Naive thymus-derived CD8-positive, alpha-beta T cell (primary cell): ENCODE data around the gene AJAP1. TPM values are rescaled to one million over a fixed set of nuclear protein-coding genes. Genes with fewer than 3 reads are reported as not detected.

Source experiments
- ATAC-seq, 2 donors: fragments of 150-1000 bp; cut with Tn5 transposase in 1 of 2; sonication (Bioruptor Pico), chemical (Tn5 transposase) in 1 of 2; 1 replicate in 1 of 2; 2 replicates in 1 of 2; pipeline ENCODE4 v1.10.0; 2021; ENCODE audit warnings: mild to moderate bottlenecking in 2 of 2, moderate library complexity in 2 of 2
- POLR2A ChIA-PET: fragments of 350-600 bp; sonication (Branson Sonifier 250); formaldehyde crosslinking; loops from one replicate; lab custom pipeline; 2021; ENCODE audit warnings: antibody characterized with exemption; lab: Charles Lee
- DNase-seq, 10 donors: peaks; one replicate each; pipeline versions ENCODE4 v3.0.0 to v3.0.0-alpha.2; 2020 to 2022
- H3K27ac Mint-ChIP-seq, 10 donors: one replicate each; pipeline ENCODE4 v1.8.0; 2020 to 2022; ENCODE audit warnings: mild to moderate bottlenecking in 10 of 10, mixed read lengths in 10 of 10, moderate library complexity in 4 of 10, inconsistent platforms in 1 of 10
- H3K27me3 Mint-ChIP-seq, 5 donors: one replicate each; pipeline ENCODE4 v1.8.0; 2021 to 2022; ENCODE audit warnings: mixed read lengths in 5 of 5
- H3K36me3 Mint-ChIP-seq, 3 donors: one replicate each; pipeline ENCODE4 v1.8.0; 2020 to 2022; ENCODE audit warnings: mixed read lengths in 3 of 3, mild to moderate bottlenecking in 2 of 3, inconsistent platforms in 1 of 3
- H3K4me1 Mint-ChIP-seq, 4 donors: one replicate each; pipeline ENCODE4 v1.8.0; 2021 to 2022; ENCODE audit warnings: mixed read lengths in 4 of 4
- H3K4me3 Mint-ChIP-seq, 10 donors: one replicate each; pipeline ENCODE4 v1.8.0; 2020 to 2022; ENCODE audit warnings: mild to moderate bottlenecking in 10 of 10, mixed read lengths in 10 of 10, moderate library complexity in 6 of 10, inconsistent platforms in 1 of 10
- H3K9me3 Mint-ChIP-seq, 9 donors: one replicate each; pipeline ENCODE4 v1.8.0; 2020 to 2022; ENCODE audit warnings: mixed read lengths in 9 of 9, mild to moderate bottlenecking in 3 of 9, inconsistent platforms in 1 of 9, moderate library complexity in 1 of 9
- polyA plus RNA-seq, 3 donors: library from polyadenylated mRNA; unstranded; fragments of 300-500 nt; fragmentation: Illumina TruSeq; gene quantifications; one replicate each; pipeline ENCODE4 v1.2.3, GENCODE V29; 2021
- total RNA-seq, 8 experiments: library from RNA in 2 of 8; stranded (reverse) in 2 of 8; gene quantifications; one replicate each; pipeline ENCODE4 v1.2.3 and lab custom pipeline; 2021 to 2026

The AJAP1 gene
- total and polyA plus RNA-seq, 5 experiments from 2014 or later: 0.01 to 0.21 (median 0.11) TPM; not detected in 2

DNA sequence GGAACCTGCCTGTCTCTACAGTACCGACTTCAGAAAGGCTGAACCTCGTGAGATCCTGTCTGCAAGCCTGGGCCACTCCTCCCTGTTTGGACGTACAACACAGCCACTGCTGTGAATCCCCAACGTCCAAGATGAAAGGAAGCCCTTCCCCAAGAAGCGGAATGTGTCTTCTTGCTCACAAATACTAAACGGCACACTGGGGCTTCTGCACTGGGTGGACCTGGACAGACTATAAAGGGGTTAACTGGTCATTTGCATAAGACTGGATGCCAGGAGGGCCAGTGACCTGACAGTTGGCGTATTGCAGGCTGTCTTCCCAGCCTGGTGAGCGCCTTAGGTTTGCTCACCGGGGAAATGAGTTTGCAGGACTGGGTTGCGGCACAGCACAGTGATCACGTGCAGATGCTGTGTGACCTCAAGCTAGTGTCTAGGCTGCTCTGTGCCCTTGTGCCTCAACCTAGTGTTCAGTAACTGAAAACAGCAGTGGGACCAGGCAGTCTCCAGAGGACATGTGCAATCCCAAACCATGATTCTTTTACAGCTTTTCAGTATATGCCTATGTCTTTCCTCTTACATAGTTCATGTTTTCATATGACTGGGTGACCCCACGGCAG lies 19.5 kb upstream of the AJAP1 start:
- H3K9me3 Mint-ChIP-seq: no peaks in the 10 kb centered on the region
- no peak for ATAC-seq
- no peak overlapping the region for H3K27ac Mint-ChIP-seq
- H3K36me3 Mint-ChIP-seq: no peaks in the 10 kb centered on the region
- POLR2A ChIA-PET: no interaction called here
- H3K4me3 Mint-ChIP-seq: no peak overlapping the region
- DNase-seq: peak in 1 of 10 donors; percentile 2
- peaks cover 2 to 35% (median 22%) of the 10 kb centered on the region in 5 donors for H3K27me3 Mint-ChIP-seq
- H3K4me1 Mint-ChIP-seq: peaks cover 0 to 2% (median 0%) of the 10 kb centered on the region in 4 donors

DNA sequence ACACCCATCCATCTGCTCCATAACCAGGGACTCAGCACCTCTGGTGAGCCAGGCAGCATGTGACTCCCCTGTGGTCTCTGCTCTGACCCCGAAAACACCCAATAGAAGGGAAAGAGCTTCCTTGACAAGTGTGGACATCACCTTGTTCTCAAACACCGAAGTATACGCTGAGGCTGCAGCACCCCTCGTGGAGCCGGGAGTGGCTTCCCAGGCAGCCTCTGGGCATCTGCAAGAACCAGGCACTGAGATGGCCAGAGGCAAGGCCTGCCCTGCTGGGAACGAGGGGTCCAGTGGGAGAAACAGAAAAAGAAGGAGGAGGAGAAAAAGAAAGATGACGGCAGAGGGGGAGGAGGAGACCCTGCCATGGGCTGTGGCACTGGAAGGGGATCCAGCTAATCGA lies 18.2 kb upstream of the AJAP1 start:
- H3K27me3 Mint-ChIP-seq: peaks cover 3 to 44% (median 21%) of the 10 kb centered on the region in 5 donors
- ATAC-seq (no peak), DNase-seq (peak in 1 of 10 donors; percentile 53)
- H3K36me3 Mint-ChIP-seq: no peaks in the 10 kb centered on the region
- H3K4me3 Mint-ChIP-seq: no peak overlapping the region
- H3K4me1 Mint-ChIP-seq: peaks cover 0 to 2% (median 0%) of the 10 kb centered on the region in 4 donors
- POLR2A ChIA-PET: no interaction called here
- peak overlapping the region in 2 of 10 donors; percentile 48 to 75 for H3K27ac Mint-ChIP-seq
- no peaks in the 10 kb centered on the region for H3K9me3 Mint-ChIP-seq

DNA sequence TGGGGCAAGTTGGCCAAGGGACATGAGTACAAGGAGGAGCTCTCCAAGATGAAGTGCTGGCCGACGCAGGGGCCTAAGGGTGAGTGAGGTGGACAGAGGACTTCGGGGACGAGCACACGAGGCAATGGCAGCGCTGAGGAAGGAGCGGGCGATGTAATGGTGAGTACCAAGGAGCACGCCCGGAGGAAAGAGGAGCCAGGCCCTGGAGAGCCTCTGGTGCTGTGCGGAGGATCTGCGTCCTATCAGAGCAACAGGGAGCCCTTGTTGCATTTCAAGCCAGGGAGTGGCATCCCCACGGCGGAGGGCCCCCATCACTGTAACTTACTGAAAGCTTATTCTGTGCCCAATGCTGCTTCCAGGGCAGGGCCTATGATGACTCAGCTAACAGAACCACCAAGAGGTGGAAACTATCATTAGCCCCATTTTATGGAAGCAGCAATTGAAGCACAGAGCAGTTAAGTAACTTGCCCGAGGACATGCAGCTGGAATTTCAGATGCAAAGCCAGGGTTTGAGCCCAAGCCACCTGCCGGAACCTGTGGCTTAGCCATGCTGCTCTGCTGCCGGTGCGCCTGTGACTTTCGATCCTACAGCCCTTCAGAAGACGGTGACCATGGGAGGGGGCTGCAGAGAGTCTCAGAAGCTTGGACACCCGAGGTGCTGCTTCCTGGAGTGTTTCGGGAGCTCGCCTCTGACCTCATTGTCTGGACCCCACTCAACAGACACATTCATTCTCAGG lies 17.6 kb upstream of the AJAP1 start:
- POLR2A ChIA-PET: no interaction called here
- Mint-ChIP-seq H3K27me3 (peaks cover 3 to 44% (median 17%) of the 10 kb centered on the region in 5 donors), H3K9me3 (no peaks in the 10 kb centered on the region), H3K4me3 (no peak overlapping the region), H3K36me3 (no peaks in the 10 kb centered on the region), H3K27ac (peak overlapping the region in 1 of 10 donors; percentile 75), H3K4me1 (peaks cover 0 to 2% (median 0%) of the 10 kb centered on the region in 4 donors)
- DNase-seq (peak in 1 of 10 donors; percentile 46), ATAC-seq (no peak)

DNA sequence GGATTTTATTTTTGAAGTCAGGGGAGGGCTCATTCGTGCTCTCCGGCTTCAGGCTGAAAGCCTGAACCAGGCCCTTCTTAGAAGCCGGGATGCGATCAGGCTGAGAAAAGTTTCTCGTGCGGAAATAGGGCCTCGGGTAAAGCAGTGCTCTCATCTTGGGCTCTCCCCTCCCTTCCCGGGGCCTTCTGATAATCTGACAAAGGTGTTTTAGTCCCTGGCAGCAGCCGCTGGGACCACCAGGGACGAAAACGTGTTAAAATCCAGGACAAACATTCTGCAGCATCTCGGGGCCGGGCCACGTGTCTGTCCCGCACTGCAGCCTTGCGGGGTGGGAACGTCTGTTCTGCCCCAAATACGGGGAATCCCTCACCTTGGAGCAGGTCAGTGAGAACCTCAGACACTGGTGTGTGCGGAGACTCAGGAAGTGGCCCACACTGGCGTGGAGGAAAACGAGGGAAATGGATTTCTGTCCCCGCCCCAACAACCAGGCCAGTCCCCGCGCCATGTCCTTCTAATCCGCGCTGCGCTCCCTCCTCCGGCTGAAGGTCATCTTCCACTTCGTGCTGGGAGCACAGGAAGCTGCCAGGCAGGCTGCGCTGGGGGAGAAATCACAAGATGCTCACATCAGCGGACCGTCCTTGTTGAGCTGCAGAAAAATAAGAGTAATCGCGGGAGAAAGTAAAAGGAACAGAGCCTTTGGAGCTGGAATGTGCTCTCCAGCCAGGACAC lies 16.6 kb upstream of the AJAP1 start:
- no peaks in the 10 kb centered on the region for H3K9me3 Mint-ChIP-seq
- no peak overlapping the region for H3K27ac Mint-ChIP-seq
- no peaks in the 10 kb centered on the region for H3K36me3 Mint-ChIP-seq
- H3K4me3 Mint-ChIP-seq: no peak overlapping the region
- H3K27me3 Mint-ChIP-seq: peaks cover 3 to 53% (median 13%) of the 10 kb centered on the region in 5 donors
- no peaks in the 10 kb centered on the region for H3K4me1 Mint-ChIP-seq
- DNase-seq (peak in 1 of 10 donors; percentile 57), ATAC-seq (no peak)
- POLR2A ChIA-PET: no interaction called here

DNA sequence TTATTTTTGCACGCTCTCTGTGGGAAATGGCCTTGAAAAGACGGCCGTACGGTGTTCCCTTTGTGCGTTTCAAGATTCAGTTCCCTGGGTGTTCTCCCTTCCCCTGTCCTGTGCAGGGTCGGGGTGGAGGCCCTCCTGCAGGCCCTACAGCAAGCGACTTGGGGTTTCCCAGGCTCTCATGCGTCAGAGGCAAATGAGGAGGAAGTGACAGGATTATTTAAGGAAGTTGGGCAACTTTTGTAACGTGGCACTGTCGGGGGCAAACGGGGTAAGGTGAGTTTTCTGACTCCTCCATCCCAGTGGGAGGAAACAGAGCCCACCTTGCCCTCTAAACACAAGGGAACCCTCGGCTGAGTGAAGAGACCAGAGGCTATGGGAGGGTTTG lies 16.1 kb upstream of the AJAP1 start:
- H3K9me3 Mint-ChIP-seq: no peaks in the 10 kb centered on the region
- no peaks in the 10 kb centered on the region for H3K36me3 Mint-ChIP-seq
- DNase-seq (peak in 1 of 10 donors; percentile 43), ATAC-seq (no peak)
- POLR2A ChIA-PET: no interaction called here
- H3K27me3 Mint-ChIP-seq: peaks cover 4 to 58% (median 18%) of the 10 kb centered on the region in 5 donors
- H3K4me3 Mint-ChIP-seq: no peak overlapping the region
- peak overlapping the region in 1 of 10 donors; percentile 57 for H3K27ac Mint-ChIP-seq
- no peaks in the 10 kb centered on the region for H3K4me1 Mint-ChIP-seq

DNA sequence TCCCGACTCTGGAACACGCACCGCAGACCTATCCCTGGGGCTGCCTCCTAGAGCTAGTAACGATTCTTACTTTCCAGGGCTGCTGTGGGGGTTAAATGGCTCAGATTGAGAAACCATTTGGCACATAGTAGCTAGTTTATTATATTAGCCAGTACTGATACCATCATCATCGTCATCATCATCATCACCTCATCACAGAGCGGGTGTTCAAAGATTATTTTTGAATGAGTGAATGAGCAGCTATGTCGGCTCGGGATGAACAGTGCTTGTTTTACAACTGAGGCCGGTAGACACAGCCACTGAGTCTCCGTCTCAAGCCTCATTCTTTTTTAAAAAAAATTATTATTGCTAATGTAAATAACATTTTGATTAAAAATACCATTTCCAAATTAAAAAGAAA lies 13.5 kb upstream of the AJAP1 start:
- no peak for ATAC-seq
- no peaks in the 10 kb centered on the region for H3K36me3 Mint-ChIP-seq
- peaks cover 6 to 68% (median 20%) of the 10 kb centered on the region in 5 donors for H3K27me3 Mint-ChIP-seq
- H3K4me3 Mint-ChIP-seq: no peak overlapping the region
- DNase-seq: peak in 1 of 10 donors; percentile 31
- no peaks in the 10 kb centered on the region for H3K9me3 Mint-ChIP-seq
- H3K27ac Mint-ChIP-seq: no peak overlapping the region
- no peaks in the 10 kb centered on the region for H3K4me1 Mint-ChIP-seq
- POLR2A ChIA-PET: no interaction called here

DNA sequence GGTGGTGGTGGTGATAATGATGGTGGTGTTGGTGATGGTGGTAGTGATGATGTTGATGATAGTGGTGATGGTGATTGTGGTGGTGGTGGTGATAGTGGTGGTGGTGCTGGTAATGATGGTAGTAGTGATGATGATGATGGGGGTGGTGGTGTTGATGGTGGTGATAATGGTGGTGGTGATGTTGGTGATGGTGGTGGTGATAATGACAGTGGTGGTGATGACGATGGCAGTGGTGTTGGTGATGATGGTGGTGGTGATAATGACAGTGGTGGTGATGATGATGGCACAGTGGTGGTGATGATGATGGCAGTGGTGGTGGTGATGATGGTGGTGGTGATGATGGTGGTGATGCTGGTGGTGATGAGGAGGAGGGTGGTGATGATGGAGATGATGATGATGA lies 7.0 kb upstream of the AJAP1 start:
- no peak overlapping the region for H3K27ac Mint-ChIP-seq
- no peaks in the 10 kb centered on the region for H3K36me3 Mint-ChIP-seq
- H3K27me3 Mint-ChIP-seq: peaks cover 3 to 23% (median 7%) of the 10 kb centered on the region in 5 donors
- DNase-seq (no peak), ATAC-seq (no peak)
- H3K4me1 Mint-ChIP-seq: no peaks in the 10 kb centered on the region
- no peaks in the 10 kb centered on the region for H3K9me3 Mint-ChIP-seq
- POLR2A ChIA-PET: no interaction called here
- no peak overlapping the region for H3K4me3 Mint-ChIP-seq

DNA sequence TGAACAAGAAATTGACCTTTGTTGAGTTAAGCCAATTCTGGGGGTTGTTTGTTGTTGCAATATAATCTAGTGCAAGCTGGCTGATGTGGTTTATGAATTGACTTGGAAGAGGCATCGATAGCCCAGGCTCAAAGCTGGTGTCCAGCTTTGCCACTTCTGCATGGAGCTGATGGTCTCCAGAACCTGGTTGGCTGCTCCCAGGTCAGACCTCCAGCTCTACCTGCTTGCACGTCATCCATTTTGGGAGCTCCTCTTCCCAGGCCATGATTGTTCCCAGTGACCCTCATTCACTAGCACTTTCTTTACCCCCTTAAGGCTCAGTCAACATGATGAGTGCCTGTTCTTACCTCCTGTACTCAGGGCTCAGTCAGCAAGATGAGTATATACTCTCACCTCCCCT lies 5.8 kb upstream of the AJAP1 start:
- Mint-ChIP-seq H3K36me3 (no peaks in the 10 kb centered on the region), H3K27me3 (peaks cover 0 to 20% (median 0%) of the 10 kb centered on the region in 5 donors), H3K27ac (no peak overlapping the region), H3K9me3 (no peaks in the 10 kb centered on the region), H3K4me3 (no peak overlapping the region), H3K4me1 (peaks cover 0 to 1% (median 0%) of the 10 kb centered on the region in 4 donors)
- POLR2A ChIA-PET: no interaction called here
- ATAC-seq: no peak
- peak in 1 of 10 donors; percentile 24 for DNase-seq

DNA sequence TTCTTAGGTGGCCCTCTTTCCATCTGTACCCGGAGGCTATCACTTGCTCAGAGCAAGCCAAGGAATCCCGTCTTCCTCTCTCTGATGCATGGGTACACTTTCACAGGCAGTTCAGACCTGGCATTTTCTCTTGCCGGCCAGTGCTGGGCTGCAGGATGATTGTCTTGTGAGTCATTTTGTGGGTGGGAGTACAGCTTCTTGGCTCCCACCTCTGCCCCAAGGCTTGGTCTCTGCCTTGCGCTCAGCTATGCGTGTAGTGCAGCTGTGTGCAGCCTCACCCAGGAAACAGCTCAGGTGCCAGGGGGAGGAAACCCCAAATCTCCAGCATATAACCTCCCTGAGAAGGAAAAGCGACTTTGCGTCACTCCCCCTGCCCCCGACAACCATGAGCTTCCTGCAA lies 3.9 kb upstream of the AJAP1 start:
- POLR2A ChIA-PET: no interaction called here
- Mint-ChIP-seq H3K9me3 (no peaks in the 10 kb centered on the region), H3K4me3 (no peak overlapping the region), H3K27ac (no peak overlapping the region), H3K4me1 (peaks cover 0 to 1% (median 0%) of the 10 kb centered on the region in 4 donors), H3K27me3 (peaks cover 0 to 20% (median 0%) of the 10 kb centered on the region in 5 donors), H3K36me3 (no peaks in the 10 kb centered on the region)
- ATAC-seq (no peak), DNase-seq (no peak)

DNA sequence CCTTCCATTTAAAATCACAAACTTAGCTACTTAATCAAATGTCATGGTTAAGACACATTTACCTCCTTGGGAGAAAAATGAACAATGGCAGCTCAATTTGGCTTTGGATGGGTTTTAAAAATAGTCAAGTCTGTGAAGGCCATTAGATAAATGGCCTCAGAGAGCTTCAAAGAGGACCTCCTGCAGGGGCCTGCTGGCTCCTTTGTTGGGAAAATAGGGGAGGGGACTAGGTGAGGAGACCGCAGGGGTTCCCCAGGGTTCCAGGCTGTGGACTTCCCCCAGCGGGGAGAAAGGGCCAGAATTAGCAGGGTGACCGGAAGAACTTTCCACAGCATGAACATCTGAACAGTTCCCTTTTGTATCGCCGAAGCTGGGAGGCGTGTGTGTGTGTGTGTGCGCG lies 3.4 kb upstream of the AJAP1 start:
- H3K4me3 Mint-ChIP-seq: peak overlapping the region in 1 of 10 donors; percentile 36
- POLR2A ChIA-PET: interaction anchor here (0.6 kb wide), 1 partner anchor 17 kb away, joined by 3 read pairs; no protein-coding TSS in a partner anchor
- DNase-seq: no peak
- H3K27me3 Mint-ChIP-seq: peaks cover 0 to 18% (median under 1%) of the 10 kb centered on the region in 5 donors
- no peaks in the 10 kb centered on the region for H3K9me3 Mint-ChIP-seq
- H3K4me1 Mint-ChIP-seq: peaks cover 0 to 1% (median 0%) of the 10 kb centered on the region in 4 donors
- no peaks in the 10 kb centered on the region for H3K36me3 Mint-ChIP-seq
- ATAC-seq: no peak
- no peak overlapping the region for H3K27ac Mint-ChIP-seq

DNA sequence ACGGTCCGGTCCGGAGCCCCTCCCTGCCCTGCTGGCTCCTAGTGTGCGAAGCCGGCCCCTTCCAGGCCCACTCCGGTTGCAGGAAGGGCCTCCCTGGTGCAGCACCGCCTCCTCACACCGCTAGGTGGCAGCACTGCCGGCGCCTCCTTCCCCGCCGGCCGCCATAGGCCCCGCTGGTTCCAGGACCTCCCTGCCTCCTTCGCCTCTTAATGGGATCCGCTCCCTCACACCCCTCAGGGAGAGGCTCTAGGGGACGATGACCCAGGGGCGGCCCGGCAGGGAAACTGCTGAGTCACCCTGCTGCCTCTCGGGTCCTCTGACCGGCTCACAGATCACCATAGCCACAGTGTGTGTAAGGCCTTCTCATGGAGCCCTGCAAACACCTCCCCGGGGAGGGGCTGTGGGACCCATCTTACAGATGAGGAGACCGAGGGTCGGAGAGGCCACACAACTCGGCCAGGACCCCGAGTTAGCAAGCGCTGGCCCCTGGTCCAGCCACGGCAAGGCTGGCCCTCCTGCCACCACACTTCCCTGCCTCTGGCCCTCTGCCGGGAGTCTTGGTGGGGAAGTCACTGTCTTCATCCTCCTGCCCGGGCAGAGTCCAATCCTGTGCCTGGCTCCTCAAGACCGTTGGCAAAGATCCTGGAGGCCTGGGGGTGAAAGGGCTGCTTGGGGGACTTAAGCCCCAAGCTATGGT lies 1.6 kb upstream of the AJAP1 start:
- ATAC-seq: peak; percentile 73 to 75
- peaks cover 11 to 34% (median 15%) of the 10 kb centered on the region in 5 donors for H3K27me3 Mint-ChIP-seq
- H3K27ac Mint-ChIP-seq: no peak overlapping the region
- H3K36me3 Mint-ChIP-seq: no peaks in the 10 kb centered on the region
- POLR2A ChIA-PET: no interaction called here
- peak overlapping the region in 3 of 10 donors; percentile 22 to 29 (median 22) for H3K4me3 Mint-ChIP-seq
- peaks cover 0 to 3% (median 0%) of the 10 kb centered on the region in 9 donors for H3K9me3 Mint-ChIP-seq
- peaks cover 0 to 8% (median 5%) of the 10 kb centered on the region in 4 donors for H3K4me1 Mint-ChIP-seq
- DNase-seq: peak in 9 of 10 donors; percentile 23 to 62 (median 50)

DNA sequence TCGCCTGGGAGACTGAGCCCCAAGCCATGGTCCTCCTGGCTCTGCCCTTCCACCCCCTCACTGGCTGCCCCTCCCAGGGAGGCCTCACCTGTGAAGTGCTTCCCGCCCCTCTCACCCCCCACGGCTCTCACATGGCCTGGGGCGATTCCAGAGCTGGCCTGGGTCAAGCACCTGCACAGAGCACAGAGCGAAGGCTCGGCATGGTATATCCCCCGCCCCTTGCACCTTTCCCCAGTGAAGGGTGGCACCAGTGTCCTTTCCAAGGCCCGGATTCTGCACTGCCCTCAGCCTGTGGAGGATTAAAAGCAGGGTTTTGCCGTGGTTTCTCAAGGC lies 1.1 kb upstream of the AJAP1 start:
- peaks cover 0 to 8% (median 5%) of the 10 kb centered on the region in 4 donors for H3K4me1 Mint-ChIP-seq
- H3K27me3 Mint-ChIP-seq: peaks cover 11 to 38% (median 20%) of the 10 kb centered on the region in 5 donors
- DNase-seq (no peak), ATAC-seq (no peak)
- peaks cover 0 to 3% (median 0%) of the 10 kb centered on the region in 9 donors for H3K9me3 Mint-ChIP-seq
- H3K27ac Mint-ChIP-seq: no peak overlapping the region
- H3K4me3 Mint-ChIP-seq: peak overlapping the region in 1 of 10 donors; percentile 22
- H3K36me3 Mint-ChIP-seq: no peaks in the 10 kb centered on the region
- POLR2A ChIA-PET: no interaction called here
